ENCODE measurements around the gene KIF3C.
"Not testable (repeated sequence)": the region's sequence is repeated elsewhere in the genome, so short reads cannot be mapped to it uniquely, and the experiment has no call there.

The KIF3C gene

GRCh38 chr2:26009567-26009963 is 27.3 kb upstream of the KIF3C start:
- Mint-ChIP-seq H3K4me1 (ENCODE audit: low read depth) (peaks cover 2% of the 10 kb centered on the region), H3K36me3 (ENCODE audit: low read depth) (no peaks in the 10 kb centered on the region), H3K9me3 (no peaks in the 10 kb centered on the region), H3K27me3 (ENCODE audit: low read depth) (no peaks in the 10 kb centered on the region), H3K27ac (no peak overlapping the region), H3K4me3 (no peak overlapping the region)
- DNase-seq (ENCODE audit: low spot score): no peak

GRCh38 chr2:26008851-26009566 is 26.7 kb upstream of the KIF3C start:
- Mint-ChIP-seq H3K27ac (no peak overlapping the region), H3K9me3 (no peaks in the 10 kb centered on the region), H3K4me1 (ENCODE audit: low read depth) (peaks cover 2% of the 10 kb centered on the region), H3K4me3 (no peak overlapping the region), H3K27me3 (ENCODE audit: low read depth) (no peaks in the 10 kb centered on the region), H3K36me3 (ENCODE audit: low read depth) (no peaks in the 10 kb centered on the region)
- no peak for DNase-seq (ENCODE audit: low spot score)

- no peak for DNase-seq (ENCODE audit: low spot score)
- Mint-ChIP-seq H3K4me3 (no peak overlapping the region), H3K36me3 (ENCODE audit: low read depth) (no peaks in the 10 kb centered on the region), H3K4me1 (ENCODE audit: low read depth) (peaks cover 2% of the 10 kb centered on the region), H3K27me3 (ENCODE audit: low read depth) (no peaks in the 10 kb centered on the region), H3K27ac (no peak overlapping the region), H3K9me3 (no peaks in the 10 kb centered on the region)
Observed at GRCh38 chr2:26008095-26008494, 25.8 kb upstream of the KIF3C start.

GRCh38 chr2:26002632-26003310 is 20.5 kb upstream of the KIF3C start:
- no peak for DNase-seq (ENCODE audit: low spot score)
- Mint-ChIP-seq H3K27ac (no peak overlapping the region), H3K4me3 (no peak overlapping the region), H3K27me3 (ENCODE audit: low read depth) (peaks cover under 1% of the 10 kb centered on the region), H3K9me3 (no peaks in the 10 kb centered on the region), H3K4me1 (ENCODE audit: low read depth) (peaks cover 7% of the 10 kb centered on the region), H3K36me3 (ENCODE audit: low read depth) (no peaks in the 10 kb centered on the region)

GRCh38 chr2:26001743-26002351 is 19.6 kb upstream of the KIF3C start:
- Mint-ChIP-seq H3K27ac (no peak overlapping the region), H3K4me1 (ENCODE audit: low read depth) (peaks cover 7% of the 10 kb centered on the region)

GRCh38 chr2:26000561-26001082 is 18.3 kb upstream of the KIF3C start:
- no peak overlapping the region for H3K27ac Mint-ChIP-seq
- H3K36me3 Mint-ChIP-seq (ENCODE audit: low read depth): no peaks in the 10 kb centered on the region
- H3K27me3 Mint-ChIP-seq (ENCODE audit: low read depth): peaks cover 5% of the 10 kb centered on the region
- H3K9me3 Mint-ChIP-seq: no peaks in the 10 kb centered on the region
- DNase-seq (ENCODE audit: low spot score): no peak
- H3K4me1 Mint-ChIP-seq (ENCODE audit: low read depth): peaks cover 7% of the 10 kb centered on the region
- H3K4me3 Mint-ChIP-seq: no peak overlapping the region

More at GRCh38 chr2:26001743-26002351, 19.6 kb upstream of the KIF3C start:
- Mint-ChIP-seq H3K36me3 (ENCODE audit: low read depth) (no peaks in the 10 kb centered on the region), H3K4me3 (no peak overlapping the region), H3K27me3 (ENCODE audit: low read depth) (peaks cover 4% of the 10 kb centered on the region), H3K9me3 (no peaks in the 10 kb centered on the region)
- DNase-seq (ENCODE audit: low spot score): no peak

GRCh38 chr2:25999406-25999805 is 17.1 kb upstream of the KIF3C start:
- H3K4me3 Mint-ChIP-seq; DNase-seq (ENCODE audit: low spot score); H3K27me3 Mint-ChIP-seq (ENCODE audit: low read depth); H3K4me1 Mint-ChIP-seq (ENCODE audit: low read depth); H3K9me3 Mint-ChIP-seq; H3K36me3 Mint-ChIP-seq (ENCODE audit: low read depth); H3K27ac Mint-ChIP-seq: not testable (repeated sequence)

- not testable (repeated sequence) for H3K4me3 Mint-ChIP-seq; H3K36me3 Mint-ChIP-seq (ENCODE audit: low read depth); H3K27ac Mint-ChIP-seq
Observed at GRCh38 chr2:25998816-25999383, 16.6 kb upstream of the KIF3C start.

GRCh38 chr2:25996844-25997243 is 14.5 kb upstream of the KIF3C start:
- peaks cover 10% of the 10 kb centered on the region for H3K4me1 Mint-ChIP-seq (ENCODE audit: low read depth)
- DNase-seq (ENCODE audit: low spot score): no peak
- no peaks in the 10 kb centered on the region for H3K9me3 Mint-ChIP-seq
- peaks cover 7% of the 10 kb centered on the region for H3K27me3 Mint-ChIP-seq (ENCODE audit: low read depth)
- H3K4me3 Mint-ChIP-seq: no peak overlapping the region
- H3K36me3 Mint-ChIP-seq (ENCODE audit: low read depth): no peaks in the 10 kb centered on the region
- H3K27ac Mint-ChIP-seq: no peak overlapping the region

More at GRCh38 chr2:25998816-25999383, 16.6 kb upstream of the KIF3C start:
- not testable (repeated sequence) for DNase-seq (ENCODE audit: low spot score); H3K9me3 Mint-ChIP-seq; H3K4me1 Mint-ChIP-seq (ENCODE audit: low read depth); H3K27me3 Mint-ChIP-seq (ENCODE audit: low read depth)

GRCh38 chr2:25994509-25994908 is 12.2 kb upstream of the KIF3C start:
- H3K4me3 Mint-ChIP-seq: no peak overlapping the region
- no peaks in the 10 kb centered on the region for H3K36me3 Mint-ChIP-seq (ENCODE audit: low read depth)
- peaks cover 14% of the 10 kb centered on the region for H3K4me1 Mint-ChIP-seq (ENCODE audit: low read depth)
- no peak overlapping the region for H3K27ac Mint-ChIP-seq
- no peak for DNase-seq (ENCODE audit: low spot score)
- peaks cover 7% of the 10 kb centered on the region for H3K27me3 Mint-ChIP-seq (ENCODE audit: low read depth)
- no peaks in the 10 kb centered on the region for H3K9me3 Mint-ChIP-seq

GRCh38 chr2:25993049-25993448 is 10.8 kb upstream of the KIF3C start:
- no peaks in the 10 kb centered on the region for H3K9me3 Mint-ChIP-seq
- H3K4me1 Mint-ChIP-seq (ENCODE audit: low read depth): peaks cover 9% of the 10 kb centered on the region
- DNase-seq (ENCODE audit: low spot score): no peak
- no peak overlapping the region for H3K27ac Mint-ChIP-seq
- H3K27me3 Mint-ChIP-seq (ENCODE audit: low read depth): peaks cover 7% of the 10 kb centered on the region
- H3K4me3 Mint-ChIP-seq: no peak overlapping the region
- no peaks in the 10 kb centered on the region for H3K36me3 Mint-ChIP-seq (ENCODE audit: low read depth)

GRCh38 chr2:25992556-25992955 is 10.3 kb upstream of the KIF3C start:
- no peak for DNase-seq (ENCODE audit: low spot score)
- Mint-ChIP-seq H3K4me3 (no peak overlapping the region), H3K4me1 (ENCODE audit: low read depth) (peaks cover 9% of the 10 kb centered on the region), H3K9me3 (no peaks in the 10 kb centered on the region), H3K27ac (no peak overlapping the region), H3K27me3 (ENCODE audit: low read depth) (peaks cover 5% of the 10 kb centered on the region), H3K36me3 (ENCODE audit: low read depth) (no peaks in the 10 kb centered on the region)

GRCh38 chr2:25991965-25992364 is 9.7 kb upstream of the KIF3C start:
- peak overlapping the region; percentile 10 for H3K4me3 Mint-ChIP-seq

GRCh38 chr2:25989154-25989553 is 6.9 kb upstream of the KIF3C start:
- H3K27ac Mint-ChIP-seq: no peak overlapping the region
- H3K36me3 Mint-ChIP-seq (ENCODE audit: low read depth): no peaks in the 10 kb centered on the region
- H3K4me3 Mint-ChIP-seq: no peak overlapping the region
- DNase-seq (ENCODE audit: low spot score): no peak
- H3K27me3 Mint-ChIP-seq (ENCODE audit: low read depth): peaks cover 2% of the 10 kb centered on the region
- H3K4me1 Mint-ChIP-seq (ENCODE audit: low read depth): peaks cover 9% of the 10 kb centered on the region
- H3K9me3 Mint-ChIP-seq: no peaks in the 10 kb centered on the region

More at GRCh38 chr2:25991965-25992364, 9.7 kb upstream of the KIF3C start:
- Mint-ChIP-seq H3K36me3 (ENCODE audit: low read depth) (no peaks in the 10 kb centered on the region), H3K9me3 (no peaks in the 10 kb centered on the region), H3K4me1 (ENCODE audit: low read depth) (peaks cover 9% of the 10 kb centered on the region), H3K27ac (no peak overlapping the region), H3K27me3 (ENCODE audit: low read depth) (peaks cover 4% of the 10 kb centered on the region)
- no peak for DNase-seq (ENCODE audit: low spot score)

Measured in T-helper 2 cell treated with Interferon-gamma antibody and Interleukin-4, amounts not matched to agents 5 μg/mL and 100 μg/mL, for 36 hours (primary cell).